ENCODE measurements around the gene DUSP14.

DNA sequence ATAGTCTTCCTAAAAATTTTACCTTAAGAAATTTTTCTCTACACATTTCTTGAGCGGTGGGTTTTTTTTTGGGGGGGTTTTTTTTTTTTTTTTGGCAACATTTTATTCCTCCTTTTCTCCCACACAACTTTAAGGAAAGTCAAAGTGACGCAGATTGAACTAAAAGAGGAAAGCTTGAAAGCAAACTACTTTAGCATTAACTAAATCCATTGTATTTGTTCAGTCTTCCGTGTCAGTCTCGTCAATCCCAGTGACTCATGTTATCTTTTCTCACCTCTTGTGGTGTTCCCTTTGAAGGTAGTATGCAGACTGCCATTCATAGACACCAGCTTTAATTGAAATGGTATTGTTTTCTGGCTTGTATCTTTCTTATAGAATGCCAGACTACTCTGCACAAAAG is 43.7 kb upstream of the DUSP14 start:
- no peak for TF ChIP-seq EZH2 (IDR thresholded peaks at IDR 0.05; ENCODE audit: borderline replicate concordance, low read depth, low read length, severe bottlenecking)
- TF ChIP-seq, protein P1, sequence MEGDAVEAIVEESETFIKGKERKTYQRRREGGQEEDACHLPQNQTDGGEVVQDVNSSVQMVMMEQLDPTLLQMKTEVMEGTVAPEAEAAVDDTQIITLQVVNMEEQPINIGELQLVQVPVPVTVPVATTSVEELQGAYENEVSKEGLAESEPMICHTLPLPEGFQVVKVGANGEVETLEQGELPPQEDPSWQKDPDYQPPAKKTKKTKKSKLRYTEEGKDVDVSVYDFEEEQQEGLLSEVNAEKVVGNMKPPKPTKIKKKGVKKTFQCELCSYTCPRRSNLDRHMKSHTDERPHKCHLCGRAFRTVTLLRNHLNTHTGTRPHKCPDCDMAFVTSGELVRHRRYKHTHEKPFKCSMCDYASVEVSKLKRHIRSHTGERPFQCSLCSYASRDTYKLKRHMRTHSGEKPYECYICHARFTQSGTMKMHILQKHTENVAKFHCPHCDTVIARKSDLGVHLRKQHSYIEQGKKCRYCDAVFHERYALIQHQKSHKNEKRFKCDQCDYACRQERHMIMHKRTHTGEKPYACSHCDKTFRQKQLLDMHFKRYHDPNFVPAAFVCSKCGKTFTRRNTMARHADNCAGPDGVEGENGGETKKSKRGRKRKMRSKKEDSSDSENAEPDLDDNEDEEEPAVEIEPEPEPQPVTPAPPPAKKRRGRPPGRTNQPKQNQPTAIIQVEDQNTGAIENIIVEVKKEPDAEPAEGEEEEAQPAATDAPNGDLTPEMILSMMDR (IDR thresholded peaks at IDR 0.05; ENCODE audit: borderline replicate concordance, extremely low read depth, low read length, poor library complexity, severe bottlenecking), result no peak

Measured in DND-41 (cell line).